ENCODE measurements around the gene MCF2L2. TPM values are rescaled to one million over a fixed set of nuclear protein-coding genes. Genes with fewer than 3 reads are reported as not detected.

The MCF2L2 gene
- total RNA-seq, 1 experiment from 2014 or later, result 3.9 TPM

DNA sequence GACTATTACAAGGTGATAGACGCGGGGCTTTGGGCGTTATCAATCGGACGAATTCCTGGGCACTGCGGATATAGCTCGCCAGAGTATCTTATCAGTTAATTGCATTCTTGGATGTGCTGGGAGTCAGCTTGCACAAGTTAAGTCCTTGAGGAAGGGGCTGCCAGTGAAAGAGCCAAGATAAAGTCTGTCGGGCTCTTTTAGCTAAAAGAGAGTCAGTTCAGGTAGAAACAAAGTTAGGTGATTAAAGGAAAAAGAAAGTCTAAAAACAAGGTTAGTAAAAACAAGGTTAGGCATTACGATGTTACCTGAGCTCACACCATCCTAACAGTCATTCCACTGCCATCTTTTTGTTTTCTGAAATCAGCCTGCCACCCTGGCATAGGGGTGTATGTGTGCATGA lies 6.1 kb upstream of the MCF2L2 start:
- peak overlapping the region; percentile 75 for H3K27ac Mint-ChIP-seq (ENCODE audit: unreplicated experiment)

DNA sequence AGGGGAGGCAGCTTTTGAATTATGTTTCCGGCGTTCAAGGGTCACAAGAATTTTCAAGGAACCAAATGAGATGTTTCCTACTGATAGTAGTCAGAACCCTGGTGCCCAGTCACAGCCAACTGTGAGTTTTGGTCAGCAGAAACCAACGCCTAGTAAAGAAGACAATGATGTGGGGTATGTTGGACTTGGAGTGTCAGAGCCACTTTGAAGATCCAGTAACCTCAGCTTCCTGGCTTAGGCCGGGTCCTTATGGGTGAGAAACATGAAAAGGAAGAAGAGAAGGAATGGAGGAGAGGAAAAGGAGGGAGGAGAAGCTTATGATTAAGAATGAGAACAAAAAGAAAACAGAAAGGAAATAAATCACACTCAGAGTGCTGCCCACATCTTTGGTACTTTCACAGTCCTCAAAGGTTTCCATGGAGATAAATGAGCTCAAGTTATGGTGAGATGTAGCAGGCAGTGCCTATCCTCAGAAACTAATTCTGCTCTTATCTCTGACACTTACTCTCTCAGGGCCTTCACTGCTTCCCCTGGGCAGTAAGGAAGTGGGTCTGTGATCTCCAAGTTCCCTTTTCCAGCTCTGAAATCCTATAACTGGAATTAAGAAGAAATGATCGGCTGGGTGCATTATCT lies 2.0 kb upstream of the MCF2L2 start:
- H3K4me3 Mint-ChIP-seq (ENCODE audit: unreplicated experiment), result no peak overlapping the region
- H3K4me1 Mint-ChIP-seq (ENCODE audit: low read depth, unreplicated experiment), result peaks cover 21% of the 10 kb centered on the region
- H3K27me3 Mint-ChIP-seq (ENCODE audit: insufficient read depth, unreplicated experiment), result no peaks in the 10 kb centered on the region
- H3K9me3 Mint-ChIP-seq (ENCODE audit: unreplicated experiment), result no peaks in the 10 kb centered on the region
- H3K36me3 Mint-ChIP-seq (ENCODE audit: insufficient read depth, unreplicated experiment), result peaks cover 4% of the 10 kb centered on the region
- intact Hi-C loops (cut with micrococcal nuclease; ENCODE audit: unreplicated experiment), result no loop called here
- DNase-seq, result no peak
- Histone ChIP-seq H3K36me3 (ENCODE audit: control insufficient read depth, insufficient read depth, low read length) (no peaks in the 10 kb centered on the region), H3K27me3 (replicated peaks; ENCODE audit: control insufficient read depth, insufficient read depth, low read length) (no peaks in the 10 kb centered on the region), H3K4me3 (ENCODE audit: low read depth, low read length) (no peak overlapping the region), H3K9me3 (no peaks in the 10 kb centered on the region), H3K4me1 (peaks cover 22% of the 10 kb centered on the region)
- no TSS peak for BruUV-seq (replicated peaks)
- H3K27ac Mint-ChIP-seq (ENCODE audit: unreplicated experiment), result peak overlapping the region; percentile 60
- POLR2A ChIA-PET, result no interaction called here
- CTCF ChIA-PET, result no interaction called here
- TF ChIP-seq, protein P1, sequence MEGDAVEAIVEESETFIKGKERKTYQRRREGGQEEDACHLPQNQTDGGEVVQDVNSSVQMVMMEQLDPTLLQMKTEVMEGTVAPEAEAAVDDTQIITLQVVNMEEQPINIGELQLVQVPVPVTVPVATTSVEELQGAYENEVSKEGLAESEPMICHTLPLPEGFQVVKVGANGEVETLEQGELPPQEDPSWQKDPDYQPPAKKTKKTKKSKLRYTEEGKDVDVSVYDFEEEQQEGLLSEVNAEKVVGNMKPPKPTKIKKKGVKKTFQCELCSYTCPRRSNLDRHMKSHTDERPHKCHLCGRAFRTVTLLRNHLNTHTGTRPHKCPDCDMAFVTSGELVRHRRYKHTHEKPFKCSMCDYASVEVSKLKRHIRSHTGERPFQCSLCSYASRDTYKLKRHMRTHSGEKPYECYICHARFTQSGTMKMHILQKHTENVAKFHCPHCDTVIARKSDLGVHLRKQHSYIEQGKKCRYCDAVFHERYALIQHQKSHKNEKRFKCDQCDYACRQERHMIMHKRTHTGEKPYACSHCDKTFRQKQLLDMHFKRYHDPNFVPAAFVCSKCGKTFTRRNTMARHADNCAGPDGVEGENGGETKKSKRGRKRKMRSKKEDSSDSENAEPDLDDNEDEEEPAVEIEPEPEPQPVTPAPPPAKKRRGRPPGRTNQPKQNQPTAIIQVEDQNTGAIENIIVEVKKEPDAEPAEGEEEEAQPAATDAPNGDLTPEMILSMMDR (IDR thresholded peaks at IDR 0.05; ENCODE audit: insufficient read depth in 1 of 2, low read depth in 1 of 2, low read length in 1 of 2, severe bottlenecking in 1 of 2, unreplicated experiment in 1 of 2), result no peak

More for the DNA sequence above, 6.1 kb upstream of the MCF2L2 start:
- POLR2A ChIA-PET, result no interaction called here
- Mint-ChIP-seq H3K4me1 (ENCODE audit: low read depth, unreplicated experiment) (peaks cover 16% of the 10 kb centered on the region), H3K9me3 (ENCODE audit: unreplicated experiment) (no peaks in the 10 kb centered on the region), H3K4me3 (ENCODE audit: unreplicated experiment) (peak overlapping the region; percentile 56), H3K27me3 (ENCODE audit: insufficient read depth, unreplicated experiment) (no peaks in the 10 kb centered on the region), H3K36me3 (ENCODE audit: insufficient read depth, unreplicated experiment) (peaks cover 4% of the 10 kb centered on the region)
- intact Hi-C loops (cut with micrococcal nuclease; ENCODE audit: unreplicated experiment), result no loop called here
- DNase-seq, result peak in 1 of 2 experiments; percentile 40
- CTCF ChIA-PET, result interaction anchor here (1.0 kb wide), 1 partner anchor 14 kb away, joined by 3 read pairs; no protein-coding TSS in a partner anchor
- TF ChIP-seq, protein P1 (IDR thresholded peaks at IDR 0.05; ENCODE audit: insufficient read depth in 1 of 2, low read depth in 1 of 2, low read length in 1 of 2, severe bottlenecking in 1 of 2, unreplicated experiment in 1 of 2), result no peak
- Histone ChIP-seq H3K36me3 (ENCODE audit: control insufficient read depth, insufficient read depth, low read length) (no peaks in the 10 kb centered on the region), H3K4me1 (peaks cover 32% of the 10 kb centered on the region), H3K4me3 (ENCODE audit: low read depth, low read length) (no peak overlapping the region), H3K27me3 (replicated peaks; ENCODE audit: control insufficient read depth, insufficient read depth, low read length) (no peaks in the 10 kb centered on the region), H3K9me3 (no peaks in the 10 kb centered on the region)
- BruUV-seq (replicated peaks), result no TSS peak

DNA sequence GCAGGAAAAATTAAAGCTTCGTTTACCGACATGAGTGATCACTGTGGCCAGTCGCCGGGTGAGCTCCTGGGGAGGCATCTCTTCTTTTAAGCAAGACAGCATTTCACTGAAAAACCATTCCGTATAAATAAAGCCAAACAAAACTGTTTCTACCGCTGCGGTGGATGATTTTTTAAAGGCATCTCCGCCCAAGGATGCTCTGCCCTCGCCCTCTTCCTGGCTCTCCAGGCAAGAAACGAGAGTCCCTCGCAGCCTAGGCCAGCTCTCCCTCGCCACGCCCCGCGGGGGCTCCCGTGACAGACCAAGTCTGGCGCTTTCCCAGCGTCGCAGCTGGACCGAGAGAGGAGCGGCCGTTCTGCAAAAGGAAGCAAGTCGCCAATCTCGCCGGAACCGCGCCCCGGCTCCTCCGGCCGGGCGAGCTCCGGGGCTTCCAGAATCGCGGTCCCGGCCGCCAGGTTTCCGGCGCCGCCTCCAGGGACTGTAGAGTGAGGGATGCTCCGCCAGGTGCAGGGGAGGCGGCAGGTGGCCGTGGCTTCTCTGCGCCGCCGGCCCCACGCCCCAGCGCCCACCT lies 458 bp downstream of the MCF2L2 start:
- no TSS peak for BruUV-seq (replicated peaks)
- no peak overlapping the region for H3K27ac Mint-ChIP-seq (ENCODE audit: unreplicated experiment)
- no peaks in the 10 kb centered on the region for H3K27me3 ChIP-seq (replicated peaks; ENCODE audit: control insufficient read depth, insufficient read depth, low read length)
- H3K36me3 Mint-ChIP-seq (ENCODE audit: insufficient read depth, unreplicated experiment), result no peaks in the 10 kb centered on the region
- POLR2A ChIA-PET, result interaction anchor here (0.6 kb wide), 1 partner anchor 65 kb away, joined by 4 read pairs; no protein-coding TSS in a partner anchor
- no peaks in the 10 kb centered on the region for H3K9me3 Mint-ChIP-seq (ENCODE audit: unreplicated experiment)
- peak overlapping the region; percentile 80 for H3K4me3 Mint-ChIP-seq (ENCODE audit: unreplicated experiment)
- TF ChIP-seq, protein P1 (IDR thresholded peaks at IDR 0.05; ENCODE audit: insufficient read depth in 1 of 2, low read depth in 1 of 2, low read length in 1 of 2, severe bottlenecking in 1 of 2, unreplicated experiment in 1 of 2), result no peak
- H3K4me1 ChIP-seq, result peaks cover 4% of the 10 kb centered on the region; the same call in 1 of the 2 replicates
- H3K9me3 ChIP-seq, result no peaks in the 10 kb centered on the region
- DNase-seq, result peak; percentile 46 to 59
- CTCF ChIA-PET, result interaction anchor here (0.6 kb wide), 1 partner anchor 10 kb away, joined by 3 read pairs; no protein-coding TSS in a partner anchor
- intact Hi-C loops (cut with micrococcal nuclease; ENCODE audit: unreplicated experiment), result no loop called here
- no peaks in the 10 kb centered on the region for H3K36me3 ChIP-seq (ENCODE audit: control insufficient read depth, insufficient read depth, low read length)
- no peaks in the 10 kb centered on the region for H3K27me3 Mint-ChIP-seq (ENCODE audit: insufficient read depth, unreplicated experiment)
- peaks cover 12% of the 10 kb centered on the region for H3K4me1 Mint-ChIP-seq (ENCODE audit: low read depth, unreplicated experiment)
- peak overlapping the region; percentile 81 for H3K4me3 ChIP-seq (ENCODE audit: low read depth, low read length)

Data from Caco-2 (cell line).